Measurements from ENCODE around the gene AP3M1. TPM values are rescaled to one million over a fixed set of nuclear protein-coding genes. Genes with fewer than 3 reads are reported as not detected.
"Not testable (repeated sequence)": the region's sequence is repeated elsewhere in the genome, so short reads cannot be mapped to it uniquely, and the experiment has no call there.

AP3M1 gene
- total RNA-seq, 4 donors from 2014 or later = 13.8 to 37.8 (median 28.4) TPM

DNA sequence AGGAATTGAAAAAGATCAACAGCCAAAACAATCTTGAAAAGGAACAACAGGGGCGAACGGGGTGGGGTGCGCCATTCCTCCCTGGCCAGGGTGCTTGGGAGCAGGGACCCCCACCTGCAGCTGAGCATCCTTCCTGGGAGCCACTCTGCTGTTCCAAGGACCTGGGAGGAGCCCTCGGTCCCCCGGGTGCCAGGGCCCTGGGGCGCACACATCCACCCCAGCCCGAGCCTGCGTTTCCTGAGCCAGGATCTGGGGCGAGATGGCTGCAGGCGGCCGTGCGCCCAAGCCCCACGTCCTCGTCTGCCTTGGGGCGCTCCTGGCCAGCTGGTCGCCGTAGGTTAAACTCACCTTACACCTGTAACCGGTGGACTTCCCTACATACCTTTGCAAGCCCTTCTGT, 10.6 kb downstream of the AP3M1 start:
- H3K27ac ChIP-seq = no peak overlapping the region
- intact Hi-C loops (cut with DNase I; ENCODE audit: low total_unique reads) = no loop called here
- no peaks in the 10 kb centered on the region for H3K4me1 ChIP-seq
- no peaks in the 10 kb centered on the region for H3K27me3 ChIP-seq
- DNase-seq = no peak
- H3K36me3 ChIP-seq = no peaks in the 10 kb centered on the region
- H3K9me3 ChIP-seq = no peaks in the 10 kb centered on the region
- no peak overlapping the region for H3K4me3 ChIP-seq
- TF ChIP-seq, protein P1, sequence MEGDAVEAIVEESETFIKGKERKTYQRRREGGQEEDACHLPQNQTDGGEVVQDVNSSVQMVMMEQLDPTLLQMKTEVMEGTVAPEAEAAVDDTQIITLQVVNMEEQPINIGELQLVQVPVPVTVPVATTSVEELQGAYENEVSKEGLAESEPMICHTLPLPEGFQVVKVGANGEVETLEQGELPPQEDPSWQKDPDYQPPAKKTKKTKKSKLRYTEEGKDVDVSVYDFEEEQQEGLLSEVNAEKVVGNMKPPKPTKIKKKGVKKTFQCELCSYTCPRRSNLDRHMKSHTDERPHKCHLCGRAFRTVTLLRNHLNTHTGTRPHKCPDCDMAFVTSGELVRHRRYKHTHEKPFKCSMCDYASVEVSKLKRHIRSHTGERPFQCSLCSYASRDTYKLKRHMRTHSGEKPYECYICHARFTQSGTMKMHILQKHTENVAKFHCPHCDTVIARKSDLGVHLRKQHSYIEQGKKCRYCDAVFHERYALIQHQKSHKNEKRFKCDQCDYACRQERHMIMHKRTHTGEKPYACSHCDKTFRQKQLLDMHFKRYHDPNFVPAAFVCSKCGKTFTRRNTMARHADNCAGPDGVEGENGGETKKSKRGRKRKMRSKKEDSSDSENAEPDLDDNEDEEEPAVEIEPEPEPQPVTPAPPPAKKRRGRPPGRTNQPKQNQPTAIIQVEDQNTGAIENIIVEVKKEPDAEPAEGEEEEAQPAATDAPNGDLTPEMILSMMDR (IDR thresholded peaks at IDR 0.05) = no peak
- no peak for TF ChIP-seq POLR2A (IDR thresholded peaks at IDR 0.05)

DNA sequence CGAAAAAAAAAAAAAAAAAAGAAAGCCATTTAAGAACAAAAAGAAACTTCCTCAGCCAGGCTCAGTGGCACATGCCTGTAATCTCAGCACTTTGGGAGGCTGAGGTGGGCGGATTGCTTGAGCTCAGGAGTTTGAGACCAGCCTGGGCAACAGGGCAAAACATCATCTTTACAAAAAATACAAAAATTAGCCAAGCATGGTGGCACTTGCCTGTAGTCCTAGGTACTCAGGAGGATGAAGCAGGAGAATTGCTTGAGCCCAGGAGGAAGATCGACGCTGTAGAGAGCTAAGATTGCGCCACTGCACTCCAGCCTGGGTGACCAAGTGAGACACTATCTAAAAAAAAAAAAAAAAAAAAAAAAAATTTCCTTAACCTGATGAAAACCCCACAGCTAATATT, 12.0 kb downstream of the AP3M1 start:
- intact Hi-C loops (cut with DNase I; ENCODE audit: low total_unique reads); H3K36me3 ChIP-seq; H3K4me1 ChIP-seq; H3K27ac ChIP-seq; H3K27me3 ChIP-seq; DNase-seq; H3K4me3 ChIP-seq; H3K9me3 ChIP-seq: not testable (repeated sequence)

DNA sequence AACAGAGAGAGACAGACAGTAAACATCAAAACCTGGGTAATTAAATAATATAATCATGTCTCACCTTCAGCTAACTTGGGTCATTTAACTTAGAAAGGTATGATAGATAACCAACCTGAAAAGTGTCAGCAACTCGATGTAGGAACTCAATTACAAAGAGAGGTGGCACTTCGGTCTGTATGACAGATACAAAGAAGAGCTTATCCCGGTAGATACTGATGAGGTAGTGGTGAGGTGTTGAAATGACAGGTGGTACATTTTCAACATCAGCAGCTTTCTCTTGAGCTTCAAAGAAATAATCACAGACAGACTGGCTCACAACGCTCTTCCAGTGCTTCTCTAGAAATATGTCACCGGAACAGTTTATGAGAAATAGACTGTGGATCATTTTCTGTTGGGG, 12.6 kb downstream of the AP3M1 start:
- H3K4me3 ChIP-seq = no peak overlapping the region
- intact Hi-C loops (cut with DNase I; ENCODE audit: low total_unique reads) = no loop called here
- H3K4me1 ChIP-seq = no peaks in the 10 kb centered on the region
- H3K27me3 ChIP-seq = no peaks in the 10 kb centered on the region
- no peak for DNase-seq
- H3K27ac ChIP-seq = no peak overlapping the region
- H3K36me3 ChIP-seq = no peaks in the 10 kb centered on the region
- no peaks in the 10 kb centered on the region for H3K9me3 ChIP-seq
- no peak for TF ChIP-seq POLR2A (IDR thresholded peaks at IDR 0.05)
- TF ChIP-seq, protein P1 (IDR thresholded peaks at IDR 0.05) = no peak

DNA sequence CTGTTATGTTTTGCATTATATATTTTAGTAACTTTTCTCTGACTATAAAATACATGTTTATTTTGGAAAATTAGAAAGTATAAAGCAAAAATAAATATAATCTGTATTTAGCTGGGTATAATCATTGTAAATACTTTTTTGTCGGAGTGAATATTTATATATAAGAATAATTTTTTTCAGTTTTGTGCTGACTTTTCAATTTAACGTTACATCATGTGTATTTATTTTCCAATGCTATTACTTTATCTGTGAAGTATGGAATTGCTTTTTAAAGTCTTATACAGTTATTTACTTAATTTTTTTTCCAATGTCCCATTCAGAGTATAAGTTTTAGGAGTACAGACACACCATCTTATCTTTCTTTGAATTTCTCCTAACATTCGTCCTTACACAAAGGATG, 15.2 kb downstream of the AP3M1 start:
- intact Hi-C loops (cut with DNase I; ENCODE audit: low total_unique reads) = no loop called here
- no peak for TF ChIP-seq POLR2A (IDR thresholded peaks at IDR 0.05)
- TF ChIP-seq, protein P1 (IDR thresholded peaks at IDR 0.05) = no peak
- no peaks in the 10 kb centered on the region for H3K4me1 ChIP-seq
- no peaks in the 10 kb centered on the region for H3K9me3 ChIP-seq
- DNase-seq = no peak
- H3K36me3 ChIP-seq = no peaks in the 10 kb centered on the region
- H3K4me3 ChIP-seq = no peak overlapping the region
- no peaks in the 10 kb centered on the region for H3K27me3 ChIP-seq
- H3K27ac ChIP-seq = no peak overlapping the region

DNA sequence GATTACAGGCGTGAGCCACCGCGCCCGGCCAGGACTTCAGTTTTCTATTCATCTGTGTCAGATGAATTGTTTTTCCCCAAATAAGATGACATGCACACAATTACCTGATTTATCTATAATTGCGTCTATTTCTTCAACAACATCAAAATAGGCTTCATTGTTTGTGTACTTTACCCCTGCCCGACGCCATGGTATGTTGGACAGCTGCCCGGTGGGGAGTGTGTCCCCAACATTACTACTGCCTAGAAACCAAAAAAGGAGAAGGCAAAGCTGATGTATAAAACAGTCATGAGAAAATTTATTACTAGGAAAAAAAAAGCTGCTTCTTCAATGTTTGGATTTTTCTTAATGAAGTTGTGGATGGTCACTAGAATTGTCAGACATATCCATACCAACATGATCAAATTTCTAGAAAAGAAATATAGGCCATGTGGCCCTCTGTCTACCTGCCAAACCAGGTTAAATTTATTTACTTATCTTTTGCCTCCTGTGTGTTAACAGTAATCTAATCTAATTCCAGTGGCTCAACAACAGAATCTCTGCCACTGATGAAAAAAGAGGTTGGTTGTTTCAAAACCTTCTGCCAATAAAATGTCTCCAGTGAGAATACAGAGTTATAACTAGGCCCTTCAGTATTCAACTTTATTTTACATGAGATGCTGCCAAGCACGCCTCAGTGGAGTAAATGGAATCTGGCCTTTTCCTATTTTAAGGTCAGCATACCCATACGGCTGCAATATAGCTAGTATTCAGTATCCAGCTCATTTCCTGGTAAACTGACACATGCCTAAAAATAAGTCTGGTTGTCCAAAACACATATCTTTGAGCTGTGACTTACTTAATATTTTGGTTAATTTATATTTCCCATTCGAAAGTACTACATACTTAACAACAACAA, 16.5 kb downstream of the AP3M1 start:
- no peak overlapping the region for H3K27ac ChIP-seq
- intact Hi-C loops (cut with DNase I; ENCODE audit: low total_unique reads) = no loop called here
- TF ChIP-seq, protein P1 (IDR thresholded peaks at IDR 0.05) = no peak
- no peak for TF ChIP-seq POLR2A (IDR thresholded peaks at IDR 0.05)
- no peak overlapping the region for H3K4me3 ChIP-seq
- no peak for DNase-seq
- no peaks in the 10 kb centered on the region for H3K36me3 ChIP-seq
- no peaks in the 10 kb centered on the region for H3K27me3 ChIP-seq
- no peaks in the 10 kb centered on the region for H3K9me3 ChIP-seq
- no peaks in the 10 kb centered on the region for H3K4me1 ChIP-seq
